Smooth muscle cell (in vitro differentiated cells): ENCODE data around the gene RAD51B. TPM values are rescaled to one million over a fixed set of nuclear protein-coding genes. Genes with fewer than 3 reads are reported as not detected.

Experiments used
- DNase-seq: peaks from one replicate; lab custom pipeline; 2025; ENCODE audit not compliant: unreplicated experiment; lab: John Stamatoyannopoulos, UW
- H2AFZ ChIP-seq: fragments of 200-600 bp; sonication (generic); 2 replicates; pipeline ENCODE4 v1.6.0; 2016; ENCODE audit warnings: antibody characterized with exemption, low read depth, mild to moderate bottlenecking
- H3F3A ChIP-seq: fragments of 200-600 bp; sonication (generic); 2 replicates; pipeline ENCODE4 v1.6.0; 2017; ENCODE audit warnings: antibody characterized with exemption, low read depth
- H3K27ac ChIP-seq: fragments of 200-600 bp; sonication (generic); 2 replicates; pipeline ENCODE4 v1.5.1; 2016; ENCODE audit warnings: low read depth, mild to moderate bottlenecking
- H3K27me3 ChIP-seq: fragments of 200-600 bp; sonication (generic); 2 replicates; pipeline ENCODE4 v1.6.1; 2016; ENCODE audit warnings: low read depth, mild to moderate bottlenecking
- H3K36me3 ChIP-seq: fragments of 200-600 bp; sonication (generic); 2 replicates; pipeline ENCODE4 v1.5.1; 2016; ENCODE audit warnings: low read depth
- H3K4me1 ChIP-seq: fragments of 200-600 bp; sonication (generic); 2 replicates; pipeline ENCODE4 v1.5.1; 2016; ENCODE audit warnings: low read depth
- H3K4me2 ChIP-seq: fragments of 200-600 bp; sonication (generic); 2 replicates; pipeline ENCODE4 v1.6.0; 2016; ENCODE audit warnings: mild to moderate bottlenecking
- H3K4me3 ChIP-seq: fragments of 200-600 bp; sonication (generic); 2 replicates; pipeline ENCODE4 v1.5.1; 2016; ENCODE audit warnings: mild to moderate bottlenecking
- H3K79me2 ChIP-seq: fragments of 200-600 bp; sonication (generic); 2 replicates; pipeline ENCODE4 v1.6.0; 2016; ENCODE audit warnings: low read depth, mild to moderate bottlenecking
- H3K9ac ChIP-seq: fragments of 200-600 bp; sonication (generic); 2 replicates; pipeline ENCODE4 v1.6.0; 2016; ENCODE audit warnings: low read depth
- H3K9me3 ChIP-seq: fragments of 200-600 bp; sonication (generic); replicated peaks from 2 replicates; pipeline ENCODE4 v1.5.1; 2016; ENCODE audit warnings: low read depth
- H4K20me1 ChIP-seq: fragments of 200-600 bp; sonication (generic); 2 replicates; pipeline ENCODE4 v1.6.0; 2016; ENCODE audit warnings: low read depth
- CTCF ChIP-seq: fragments of 200-600 bp; sonication (generic); IDR thresholded peaks from 2 replicates; pipeline ENCODE4 v1.5.1; 2017; ENCODE audit warnings: borderline replicate concordance, mild to moderate bottlenecking, antibody characterized with exemption; ENCODE audit not compliant: insufficient read depth, poor library complexity, severe bottlenecking
- WGBS: methylation state at CpG from one replicate; pipeline ENCODE4 v1.1.7; 2016; ENCODE audit warnings: low lambda C conversion rate; 5-methylcytosine and 5-hydroxymethylcytosine counted together
- polyA plus RNA-seq: library from polyadenylated mRNA; unstranded; fragments of >200 nt; fragmentation: Nextera tagmentation; extraction: Ambion mirVana; gene quantifications from 2 replicates; pipeline ENCODE4 v1.2.1, GENCODE V29; 2016
- total RNA-seq: library from RNA; depleted of rRNA; stranded (reverse); fragments of >200 nt; gene quantifications from 2 replicates; pipeline ENCODE4 v1.2.3, GENCODE V29; 2014

Gene RAD51B
- total and polyA plus RNA-seq, 2 experiments from 2014 or later = 4.6 to 5.3 TPM

GRCh38 chr14:68282479-68283377 is 463.1 kb downstream of the RAD51B start:
- peaks cover 35% of the 10 kb centered on the region for H3K4me1 ChIP-seq
- no peak overlapping the region for H3K27ac ChIP-seq
- H2AFZ ChIP-seq = no peak overlapping the region
- no peaks in the 10 kb centered on the region for H3K9me3 ChIP-seq
- H4K20me1 ChIP-seq = no peaks in the 10 kb centered on the region
- no peak overlapping the region for H3K4me3 ChIP-seq
- no peak for DNase-seq
- TF ChIP-seq CTCF = no peak
- no peaks in the 10 kb centered on the region for H3K27me3 ChIP-seq
- 67% methylated on average over 6 of the region's 6 CpGs for WGBS
- H3K9ac ChIP-seq = no peak overlapping the region
- H3K36me3 ChIP-seq = no peaks in the 10 kb centered on the region
- no peak overlapping the region for H3K4me2 ChIP-seq
- H3F3A ChIP-seq = peaks cover 27% of the 10 kb centered on the region
- H3K79me2 ChIP-seq = no peaks in the 10 kb centered on the region

GRCh38 chr14:68283378-68284123 is 464.0 kb downstream of the RAD51B start:
- Histone ChIP-seq H2AFZ (no peak overlapping the region), H3K27ac (peak overlapping the region; percentile 36), H3F3A (peaks cover 27% of the 10 kb centered on the region), H3K9ac (no peak overlapping the region), H3K27me3 (no peaks in the 10 kb centered on the region), H4K20me1 (no peaks in the 10 kb centered on the region), H3K4me3 (no peak overlapping the region), H3K4me1 (peaks cover 35% of the 10 kb centered on the region), H3K36me3 (no peaks in the 10 kb centered on the region), H3K9me3 (no peaks in the 10 kb centered on the region), H3K4me2 (peak overlapping the region; percentile 29), H3K79me2 (no peaks in the 10 kb centered on the region)
- DNase-seq = no peak
- 81% methylated on average over 11 of the region's 11 CpGs for WGBS
- TF ChIP-seq CTCF = no peak

DNA sequence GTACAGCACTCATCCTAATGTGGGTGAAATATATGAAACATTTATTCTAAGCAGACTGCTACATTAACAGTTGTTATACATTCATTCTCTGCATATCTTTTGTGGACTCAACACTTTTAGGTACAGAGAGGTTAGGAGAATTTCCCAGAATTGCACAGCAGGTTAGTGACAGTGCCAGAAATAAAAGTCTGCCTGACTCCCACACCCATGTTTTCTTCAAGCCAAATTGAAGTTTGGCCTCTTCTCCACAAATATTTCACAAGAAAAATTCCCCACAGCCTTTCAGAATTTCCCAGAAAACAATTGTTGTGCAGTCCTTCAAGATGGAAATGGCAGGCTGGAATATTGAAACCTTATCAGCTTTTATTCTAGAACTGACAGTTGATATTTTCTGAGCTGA is 464.8 kb downstream of the RAD51B start:
- H3K27ac ChIP-seq = peak overlapping the region; percentile 36
- no peaks in the 10 kb centered on the region for H3K36me3 ChIP-seq
- H3K27me3 ChIP-seq = no peaks in the 10 kb centered on the region
- peaks cover 28% of the 10 kb centered on the region for H3K4me1 ChIP-seq
- TF ChIP-seq CTCF = no peak
- no peak overlapping the region for H3K4me3 ChIP-seq
- no peak overlapping the region for H3K9ac ChIP-seq
- H4K20me1 ChIP-seq = no peaks in the 10 kb centered on the region
- H3K4me2 ChIP-seq = peak overlapping the region; percentile 29
- no peaks in the 10 kb centered on the region for H3K9me3 ChIP-seq
- H2AFZ ChIP-seq = no peak overlapping the region
- DNase-seq = no peak
- no peaks in the 10 kb centered on the region for H3K79me2 ChIP-seq
- peaks cover 27% of the 10 kb centered on the region for H3F3A ChIP-seq
